C1 segment of cervical spinal cord (tissue), 14 donors: ENCODE measurements around the gene RBBP8NL.

Experiments
- DNase-seq, 14 donors: peaks; one replicate each; lab custom pipeline; 2025; lab: John Stamatoyannopoulos, UW

The RBBP8NL gene

GRCh38 chr20:62392621-62393334 lies 34.6 kb downstream of the RBBP8NL start:
- DNase-seq: no peak

GRCh38 chr20:62392077-62392418 lies 35.3 kb downstream of the RBBP8NL start:
- no peak for DNase-seq

- peak in 2 of 14 donors; percentile 28 to 85 for DNase-seq
These were observed 35.9 kb downstream of the RBBP8NL start for GRCh38 chr20:62391165-62392076.

- DNase-seq: peak in 1 of 14 donors; percentile 64
These were observed 36.8 kb downstream of the RBBP8NL start for GRCh38 chr20:62390317-62391164.

GRCh38 chr20:62389601-62390087 lies 37.7 kb downstream of the RBBP8NL start:
- no peak for DNase-seq

DNA sequence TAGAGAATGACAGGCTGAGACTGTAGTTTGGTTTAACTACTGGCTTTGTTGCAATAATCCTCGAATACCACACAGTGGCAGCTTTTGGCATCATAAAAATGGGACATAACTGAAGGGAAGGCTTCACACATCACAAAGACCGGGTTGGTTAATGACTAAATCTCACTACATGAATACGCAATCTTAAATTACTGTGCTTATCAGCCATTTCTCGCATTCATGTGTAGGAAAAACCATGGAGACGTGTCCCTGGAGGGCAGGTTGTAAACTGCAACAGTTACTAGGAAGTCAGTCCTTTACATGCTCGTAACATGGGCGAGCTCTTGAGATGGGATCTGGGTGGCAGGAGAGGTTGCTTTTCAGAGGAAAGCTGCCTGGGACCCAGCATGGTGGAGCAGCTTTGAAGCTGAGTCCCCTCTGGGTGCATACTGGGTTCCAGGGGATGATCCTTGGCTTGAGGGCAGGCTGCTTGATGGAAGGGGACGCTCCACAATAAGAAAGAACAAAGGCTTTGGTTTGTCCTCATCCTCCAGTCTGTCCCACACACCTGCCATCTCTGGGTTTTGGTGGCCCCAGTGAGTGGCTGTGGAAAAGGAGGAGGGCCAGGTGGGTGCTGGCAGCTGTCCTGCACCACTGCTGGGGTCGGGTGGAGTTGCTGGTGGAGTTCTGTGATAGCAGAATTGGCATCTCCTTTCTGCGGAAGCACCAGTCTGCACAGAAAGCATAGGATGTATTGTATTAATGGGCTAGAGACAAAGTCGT lies 38.3 kb downstream of the RBBP8NL start:
- DNase-seq: no peak

DNA sequence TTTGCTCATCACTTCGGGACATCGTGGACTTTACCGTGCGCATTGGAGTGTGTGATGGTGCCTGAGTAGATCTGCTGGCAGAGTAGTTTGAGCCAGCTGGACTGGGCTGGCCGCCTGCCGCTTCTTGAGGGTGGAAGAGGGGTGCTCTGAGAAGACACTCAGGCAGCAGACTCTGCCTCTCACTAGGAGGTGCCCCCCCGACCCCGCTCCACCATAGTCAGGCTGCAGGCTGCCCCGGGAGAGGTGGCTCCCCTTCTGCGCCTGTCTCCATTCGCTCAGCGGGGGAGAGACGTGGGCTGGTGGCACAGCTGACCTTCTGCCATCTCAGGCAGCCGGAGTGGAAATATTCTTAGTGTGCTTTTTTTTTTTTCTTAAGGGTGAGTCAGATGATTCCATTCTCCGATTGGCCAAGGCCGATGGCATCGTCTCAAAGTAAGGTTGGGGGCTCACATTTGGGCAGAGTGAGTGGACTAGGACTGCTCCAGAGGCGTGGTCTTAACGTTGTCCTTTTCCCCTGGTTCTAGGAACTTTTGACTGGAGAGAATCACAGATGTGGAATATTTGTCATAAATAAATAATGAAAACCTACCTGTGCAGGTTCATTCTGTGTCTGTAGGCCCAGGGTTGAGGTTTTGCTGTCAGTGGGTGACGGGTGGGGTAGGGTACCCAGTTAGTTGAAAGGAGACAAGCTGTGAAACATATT lies 39.3 kb downstream of the RBBP8NL start:
- DNase-seq: no peak

GRCh38 chr20:62387219-62387913 lies 40.0 kb downstream of the RBBP8NL start:
- DNase-seq: no peak

- DNase-seq: peak; percentile 45 to 93 (median 86)
These were observed 40.7 kb downstream of the RBBP8NL start, which contains the start of gene RPS21 for GRCh38 chr20:62386383-62387218. RPS21 (plus strand) TSS chr20:62387103; CDS start chr20:62387339, 236 bp downstream.

GRCh38 chr20:62382306-62383198 lies 44.8 kb downstream of the RBBP8NL start:
- peak in 10 of 14 donors; percentile 10 to 73 (median 36) for DNase-seq

GRCh38 chr20:62381842-62382241 lies 45.5 kb downstream of the RBBP8NL start:
- no peak for DNase-seq

DNA sequence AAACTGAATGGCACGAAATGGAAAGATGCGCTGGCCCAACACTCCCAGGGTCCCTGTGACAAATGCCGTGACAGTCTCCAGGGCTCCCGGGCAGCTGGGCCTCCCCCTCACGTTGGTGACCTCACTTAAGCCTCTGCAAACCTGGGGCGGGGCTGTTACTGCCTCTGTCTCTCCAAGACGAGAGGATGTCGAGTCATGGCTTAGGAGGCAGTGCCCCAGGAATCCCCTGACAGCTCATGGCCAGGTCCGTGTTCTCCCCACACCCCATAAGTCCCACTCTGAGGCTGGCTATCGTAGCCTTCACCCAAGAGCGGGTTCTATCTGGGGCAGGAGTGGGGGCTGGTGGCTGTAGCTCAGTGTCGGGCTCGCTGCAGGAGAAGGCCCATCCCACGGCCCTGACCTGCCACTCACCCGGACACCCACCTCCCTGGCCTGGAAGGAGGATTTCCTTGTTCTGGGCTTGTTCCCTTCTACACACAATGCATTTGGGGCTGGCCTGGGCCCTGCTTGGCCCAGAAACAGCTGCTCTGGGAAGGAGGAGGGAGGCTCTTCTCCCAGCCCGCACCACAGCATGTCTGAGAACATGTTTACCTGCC lies 46.0 kb downstream of the RBBP8NL start:
- DNase-seq: no peak

GRCh38 chr20:62378215-62378614 lies 49.1 kb downstream of the RBBP8NL start:
- no peak for DNase-seq

GRCh38 chr20:62377615-62378178 lies 49.6 kb downstream of the RBBP8NL start:
- DNase-seq: peak in 7 of 14 donors; percentile 39 to 68 (median 48)

- no peak for DNase-seq
These were observed 50.3 kb downstream of the RBBP8NL start for GRCh38 chr20:62377064-62377461.
